ENCODE results near the gene TBCD.
"Not testable (repeated sequence)": the region's sequence is repeated elsewhere in the genome, so short reads cannot be mapped to it uniquely, and the experiment has no call there.

The TBCD gene

GRCh38 chr17:82970067-82970466 lies 218.2 kb downstream of the TBCD start:
- no peak for DNase-seq (ENCODE audit: low read depth, low spot score)

GRCh38 chr17:82970818-82971590 lies 219.1 kb downstream of the TBCD start:
- no peak for DNase-seq (ENCODE audit: low read depth, low spot score)

DNA sequence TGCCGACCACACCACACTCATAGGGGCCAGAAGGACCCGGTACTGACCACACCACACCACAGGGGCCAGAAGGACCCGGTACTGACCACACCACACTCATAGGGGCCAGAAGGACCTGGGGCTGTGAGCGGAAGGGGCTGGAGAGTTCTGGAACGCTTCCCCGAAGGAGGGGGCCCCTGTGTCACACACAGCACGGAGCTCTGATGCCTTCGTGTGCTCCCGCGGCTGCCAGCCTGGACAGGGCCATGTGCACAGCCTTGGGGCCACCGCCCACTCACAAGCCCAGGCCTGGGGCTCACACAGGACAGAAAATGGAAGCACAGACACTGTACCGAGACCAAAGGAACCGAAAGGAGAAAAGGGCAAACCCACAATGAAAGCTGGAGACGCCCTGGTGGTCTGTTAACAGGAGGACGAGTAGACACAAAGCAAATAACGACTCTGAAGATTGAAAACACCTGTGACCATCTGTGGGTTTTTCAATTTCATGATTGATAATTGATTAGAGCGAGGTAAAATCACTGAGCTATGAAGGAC lies 221.0 kb downstream of the TBCD start:
- DNase-seq (ENCODE audit: low read depth, low spot score): no peak

GRCh38 chr17:82973456-82974135 lies 221.7 kb downstream of the TBCD start:
- DNase-seq (ENCODE audit: low read depth, low spot score): no peak

DNA sequence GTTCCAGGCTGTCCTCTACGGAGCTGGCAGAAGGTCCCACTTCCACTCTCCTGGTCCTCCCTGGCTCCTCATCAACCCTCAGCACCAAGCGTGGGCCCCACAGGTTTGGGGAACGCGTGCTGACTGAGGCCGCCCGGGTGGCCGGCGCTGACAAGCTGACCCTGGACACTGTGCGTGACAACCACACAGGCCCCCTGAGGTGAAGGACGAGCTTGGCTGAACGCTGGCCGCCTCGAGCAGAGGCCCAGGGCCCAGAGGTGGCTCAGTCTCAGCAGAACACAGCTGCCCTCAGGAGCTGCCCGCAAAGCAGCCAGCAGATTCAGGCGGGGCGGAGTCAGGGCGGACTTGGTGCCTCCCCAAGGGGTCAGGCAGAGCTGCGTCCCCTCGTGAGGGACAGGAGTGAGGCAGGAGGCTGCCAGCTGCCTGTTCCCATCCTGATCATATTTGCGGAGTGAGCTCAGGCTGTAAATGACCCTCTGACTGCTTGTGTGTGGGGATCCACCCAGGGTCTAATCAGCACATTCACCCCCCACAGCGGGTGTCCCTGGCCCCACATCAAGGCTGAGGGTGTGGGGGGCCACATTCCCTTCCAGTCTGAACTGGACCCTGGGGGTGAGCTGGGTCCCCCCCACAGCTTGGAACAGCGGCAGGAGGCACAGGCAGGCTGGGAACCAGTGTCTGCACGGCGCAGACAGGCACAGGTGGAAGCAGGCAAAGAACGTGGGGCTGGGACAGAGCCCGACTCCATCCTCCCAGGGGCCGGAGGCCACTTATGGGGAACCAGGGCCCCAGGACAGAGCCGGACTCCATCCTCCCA lies 222.5 kb downstream of the TBCD start:
- no peak for DNase-seq (ENCODE audit: low read depth, low spot score)

GRCh38 chr17:82976982-82977488 lies 225.2 kb downstream of the TBCD start:
- DNase-seq (ENCODE audit: low read depth, low spot score): no peak

GRCh38 chr17:82977606-82978005 lies 225.7 kb downstream of the TBCD start:
- no peak for DNase-seq (ENCODE audit: low read depth, low spot score)

GRCh38 chr17:82978765-82979349 lies 227.0 kb downstream of the TBCD start:
- DNase-seq (ENCODE audit: low read depth, low spot score): no peak

- no peak for DNase-seq (ENCODE audit: low read depth, low spot score)
These were observed 227.9 kb downstream of the TBCD start for GRCh38 chr17:82979718-82980117.

- no peak for DNase-seq (ENCODE audit: low read depth, low spot score)
These were observed 228.8 kb downstream of the TBCD start for GRCh38 chr17:82980632-82981031.

DNA sequence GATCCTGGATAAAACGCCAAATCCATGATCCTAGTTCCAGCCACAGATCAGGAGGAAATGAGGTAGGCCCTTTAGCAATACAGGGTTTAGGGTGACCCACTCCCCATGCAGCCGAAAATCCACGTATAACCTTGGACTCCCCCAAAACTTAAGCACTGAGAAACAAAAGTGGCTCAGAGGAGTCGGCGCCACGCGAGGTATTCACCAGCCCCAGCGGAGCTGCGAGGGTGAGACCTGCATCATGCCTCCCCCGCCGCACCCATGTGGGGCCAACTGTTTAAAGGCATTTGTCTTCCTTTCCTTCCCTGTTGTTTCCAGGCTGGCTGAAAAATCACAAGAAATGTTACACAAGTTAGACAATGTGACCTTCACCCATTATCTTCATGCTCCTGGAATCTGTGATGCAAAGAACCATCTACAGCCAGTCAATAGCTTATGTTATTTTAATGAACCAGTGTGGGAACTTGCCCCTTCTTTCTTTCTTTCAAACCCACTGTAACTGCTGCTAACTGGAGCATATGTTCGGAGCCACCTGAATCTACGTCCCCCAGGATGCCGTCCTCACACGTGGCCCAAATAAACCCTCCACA lies 229.4 kb downstream of the TBCD start:
- DNase-seq (ENCODE audit: low read depth, low spot score): no peak

GRCh38 chr17:82983510-82984248 lies 231.8 kb downstream of the TBCD start:
- no peak for DNase-seq (ENCODE audit: low read depth, low spot score)

GRCh38 chr17:82984249-82984617 lies 232.4 kb downstream of the TBCD start:
- not testable (repeated sequence) for DNase-seq (ENCODE audit: low read depth, low spot score)

- DNase-seq (ENCODE audit: low read depth, low spot score): no peak
These were observed 233.0 kb downstream of the TBCD start for GRCh38 chr17:82984751-82985427.

DNA sequence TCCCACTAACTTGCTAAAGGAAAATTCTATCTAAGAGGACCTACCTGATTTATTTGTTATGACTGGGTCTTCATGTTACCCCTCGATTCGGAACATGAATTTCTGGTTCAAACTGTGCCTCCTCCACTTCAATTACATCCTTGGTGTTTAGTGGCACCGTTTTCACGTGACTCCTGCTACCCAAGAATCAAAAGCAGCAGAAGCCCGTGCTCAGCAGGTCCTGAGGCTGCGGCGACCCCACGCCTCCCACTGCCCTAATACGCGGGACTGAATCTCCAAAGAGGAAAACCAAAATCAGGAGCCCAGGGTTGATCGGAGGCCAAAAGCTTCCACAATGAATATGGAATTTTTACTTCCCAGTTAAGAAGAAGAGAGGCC lies 233.6 kb downstream of the TBCD start:
- DNase-seq (ENCODE audit: low read depth, low spot score): no peak

DNA sequence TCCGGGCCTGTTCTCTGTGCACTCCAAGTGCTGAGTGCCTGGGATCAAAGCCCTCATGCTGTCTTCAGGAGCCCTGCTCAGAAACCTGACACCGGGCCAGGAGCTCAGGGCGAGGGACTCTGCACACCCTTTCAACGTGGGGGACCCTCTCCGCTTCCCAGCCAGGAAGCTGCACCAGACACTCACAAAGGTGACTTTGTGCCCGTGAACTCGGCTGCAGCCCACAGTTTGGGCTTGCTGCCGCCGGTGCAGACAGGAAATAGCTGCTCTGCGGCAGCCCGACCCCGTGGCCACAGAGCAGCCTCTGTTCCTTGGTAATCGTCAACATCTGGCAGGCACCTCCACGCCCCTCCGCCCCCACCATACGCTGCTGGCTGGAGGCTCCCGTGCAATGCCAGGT lies 234.1 kb downstream of the TBCD start:
- DNase-seq (ENCODE audit: low read depth, low spot score): no peak

DNA sequence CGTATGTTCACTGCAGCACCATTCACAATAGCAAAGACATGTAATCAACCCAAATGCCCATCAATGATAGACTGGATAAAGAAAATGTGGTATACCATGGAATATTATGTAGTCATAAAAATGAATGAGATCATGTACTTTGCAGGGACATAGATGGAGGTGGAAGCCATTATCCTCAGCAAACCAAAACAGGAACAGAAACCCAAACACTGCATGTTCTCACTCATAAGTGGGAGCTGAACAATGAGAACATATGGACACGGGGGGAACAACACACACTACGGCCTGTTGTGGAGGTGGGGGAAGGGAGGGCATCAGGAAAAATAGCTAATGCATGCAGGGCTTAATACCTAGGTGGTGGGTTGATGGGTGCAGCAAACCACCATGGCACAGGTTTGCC lies 237.2 kb downstream of the TBCD start:
- DNase-seq (ENCODE audit: low read depth, low spot score): not testable (repeated sequence)

DNA sequence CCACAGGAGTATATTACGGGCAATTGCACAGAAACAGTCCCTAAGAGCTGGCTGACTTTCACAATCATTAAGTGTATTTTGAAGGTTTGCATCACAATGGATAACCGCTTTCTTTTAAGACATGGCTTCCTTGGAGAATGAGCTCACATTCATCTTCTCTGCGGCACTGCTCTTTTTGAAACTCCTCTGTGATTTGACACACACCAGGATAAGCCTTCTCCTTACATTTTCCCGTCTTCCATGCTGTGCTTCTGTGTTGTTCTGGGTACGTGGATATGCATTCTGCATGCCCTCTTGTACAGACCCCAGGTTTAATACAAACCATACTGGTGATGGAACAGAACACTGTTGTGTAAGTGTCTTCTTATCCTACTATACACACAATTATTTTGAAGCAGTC lies 238.0 kb downstream of the TBCD start:
- no peak for DNase-seq (ENCODE audit: low read depth, low spot score)

DNA sequence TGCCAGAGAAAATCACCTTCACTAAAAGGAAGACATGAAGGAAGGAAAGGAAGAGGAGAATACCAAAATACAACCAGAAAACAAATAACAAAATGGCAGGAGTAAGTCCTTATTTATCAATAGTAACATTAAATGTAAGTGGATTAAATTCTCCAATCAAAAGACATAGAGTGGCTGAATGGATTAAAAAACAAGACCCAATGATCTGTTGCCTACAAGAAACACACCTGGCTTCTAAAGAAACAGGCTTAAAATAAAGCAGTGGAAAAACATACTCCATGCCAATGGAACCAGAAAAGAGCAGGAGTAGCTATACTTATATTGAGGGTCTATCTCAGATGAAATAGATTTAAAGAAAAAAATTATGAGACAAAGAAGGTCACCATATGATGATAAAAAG lies 241.1 kb downstream of the TBCD start:
- no peak for DNase-seq (ENCODE audit: low read depth, low spot score)

Measured in iPS DF 19.7 (cell line).